ENCODE data around the gene ABLIM1. TPM values are rescaled to one million over a fixed set of nuclear protein-coding genes. Genes with fewer than 3 reads are reported as not detected.

The ABLIM1 gene
- total RNA-seq, 1 experiment from 2014 or later = 10.4 TPM

GRCh38 chr10:114545071-114545470, 113.0 kb downstream of the ABLIM1 start:
- no peaks in the 10 kb centered on the region; the same call in 1 of the 2 replicates for H3K36me3 ChIP-seq
- no peak overlapping the region for H3K27ac ChIP-seq
- H3K27me3 ChIP-seq (replicated peaks) = no peaks in the 10 kb centered on the region
- no peaks in the 10 kb centered on the region for H3K4me1 ChIP-seq (replicated peaks)
- no peak overlapping the region for H3K4me3 ChIP-seq
- no peaks in the 10 kb centered on the region for H3K9me3 ChIP-seq (replicated peaks)
- no peak for DNase-seq (ENCODE audit: low read depth in 1 of 2, low spot score in 2 of 2)

DNA sequence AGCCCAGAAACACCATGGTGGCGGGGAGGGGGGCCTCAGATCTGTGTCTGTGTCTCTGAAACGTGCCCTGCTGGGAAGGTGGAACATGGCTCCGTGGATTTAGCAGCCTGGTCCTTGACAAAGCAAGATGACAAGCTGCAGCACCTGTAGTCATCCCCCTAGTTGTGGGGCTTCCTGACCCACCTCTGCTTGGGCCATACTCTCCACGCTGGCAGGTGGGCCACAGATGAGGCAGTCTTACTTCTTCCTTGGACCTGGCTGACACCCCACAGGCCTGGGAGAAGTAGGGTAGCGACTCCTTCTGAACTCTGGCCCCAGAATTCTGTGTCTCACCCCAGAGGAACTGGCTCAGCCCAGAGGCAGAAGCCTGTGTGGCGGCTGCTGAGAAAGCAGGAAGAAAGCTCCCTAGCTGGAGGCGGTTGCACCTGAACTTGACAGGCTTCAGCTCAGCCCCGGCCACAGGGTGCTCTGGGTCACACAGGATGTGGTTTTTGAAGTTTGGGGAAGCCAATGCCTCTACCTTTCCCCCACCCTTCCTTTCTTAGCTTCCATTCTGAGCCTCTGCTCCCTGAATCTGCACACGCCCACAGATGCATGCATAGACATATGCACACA, 113.9 kb downstream of the ABLIM1 start:
- no peaks in the 10 kb centered on the region for H3K9me3 ChIP-seq (replicated peaks)
- no peak overlapping the region for H3K4me3 ChIP-seq
- no peaks in the 10 kb centered on the region; the same call in 1 of the 2 replicates for H3K36me3 ChIP-seq
- no peaks in the 10 kb centered on the region for H3K27me3 ChIP-seq (replicated peaks)
- no peak overlapping the region for H3K27ac ChIP-seq
- DNase-seq (ENCODE audit: low read depth in 1 of 2, low spot score in 2 of 2) = no peak
- H3K4me1 ChIP-seq (replicated peaks) = no peaks in the 10 kb centered on the region

DNA sequence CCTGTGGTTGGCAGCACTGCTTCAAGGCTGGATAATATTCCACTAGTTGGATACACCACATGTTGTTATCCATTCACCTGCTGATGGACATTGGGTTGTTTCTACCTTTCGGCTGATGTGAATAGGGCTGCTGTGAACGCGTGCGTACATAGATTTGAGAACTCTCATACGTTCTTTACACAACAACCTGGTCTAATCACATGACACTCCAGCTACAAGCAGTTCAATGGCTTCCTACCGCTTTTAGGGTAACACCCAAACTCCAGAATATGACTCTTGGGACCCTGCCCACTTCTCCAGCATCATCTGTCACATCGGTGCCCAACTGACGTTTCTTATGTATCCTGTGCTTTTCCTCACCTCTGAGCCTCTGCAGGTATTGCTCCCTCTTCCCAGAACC, 114.6 kb downstream of the ABLIM1 start:
- no peaks in the 10 kb centered on the region for H3K4me1 ChIP-seq (replicated peaks)
- no peak overlapping the region for H3K4me3 ChIP-seq
- H3K27me3 ChIP-seq (replicated peaks) = no peaks in the 10 kb centered on the region
- H3K9me3 ChIP-seq (replicated peaks) = no peaks in the 10 kb centered on the region
- no peak overlapping the region for H3K27ac ChIP-seq
- H3K36me3 ChIP-seq = no peaks in the 10 kb centered on the region; the same call in 1 of the 2 replicates
- no peak for DNase-seq (ENCODE audit: low read depth in 1 of 2, low spot score in 2 of 2)

- H3K27ac ChIP-seq = no peak overlapping the region
- no peaks in the 10 kb centered on the region; the same call in 1 of the 2 replicates for H3K36me3 ChIP-seq
- H3K4me3 ChIP-seq = no peak overlapping the region
- DNase-seq (ENCODE audit: low read depth in 1 of 2, low spot score in 2 of 2) = no peak
- no peaks in the 10 kb centered on the region for H3K27me3 ChIP-seq (replicated peaks)
- no peaks in the 10 kb centered on the region for H3K9me3 ChIP-seq (replicated peaks)
- no peaks in the 10 kb centered on the region for H3K4me1 ChIP-seq (replicated peaks)
Observed at GRCh38 chr10:114542373-114542772, 115.7 kb downstream of the ABLIM1 start.

DNA sequence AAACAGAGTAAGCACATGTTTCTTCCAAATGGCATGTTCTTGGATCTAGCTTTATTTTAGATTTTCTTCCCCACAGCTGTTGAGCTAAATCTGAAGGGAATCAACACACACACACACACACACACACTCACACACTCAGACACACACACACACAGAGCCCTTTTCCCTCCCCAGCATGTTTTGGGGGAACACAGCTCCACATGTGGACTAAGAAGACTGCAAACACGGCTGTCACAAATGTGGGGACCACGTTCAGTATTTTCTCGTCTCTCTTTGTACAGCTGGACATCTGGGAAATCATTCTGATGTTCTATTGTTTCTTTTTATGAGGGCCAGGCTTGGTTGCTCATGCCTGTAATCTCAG, 116.3 kb downstream of the ABLIM1 start:
- DNase-seq (ENCODE audit: low read depth in 1 of 2, low spot score in 2 of 2) = no peak

GRCh38 chr10:114541081-114541796, 116.8 kb downstream of the ABLIM1 start:
- Histone ChIP-seq H3K9me3 (replicated peaks) (no peaks in the 10 kb centered on the region; the same call in 1 of the 2 replicates), H3K4me1 (replicated peaks) (no peaks in the 10 kb centered on the region), H3K4me3 (no peak overlapping the region), H3K27me3 (replicated peaks) (no peaks in the 10 kb centered on the region), H3K27ac (no peak overlapping the region), H3K36me3 (no peaks in the 10 kb centered on the region; the same call in 1 of the 2 replicates)
- DNase-seq (ENCODE audit: low read depth in 1 of 2, low spot score in 2 of 2) = no peak

More for the DNA sequence above, 116.3 kb downstream of the ABLIM1 start:
- H3K36me3 ChIP-seq = no peaks in the 10 kb centered on the region; the same call in 1 of the 2 replicates
- H3K9me3 ChIP-seq (replicated peaks) = no peaks in the 10 kb centered on the region
- H3K4me1 ChIP-seq (replicated peaks) = no peaks in the 10 kb centered on the region
- H3K27me3 ChIP-seq (replicated peaks) = no peaks in the 10 kb centered on the region
- H3K4me3 ChIP-seq = no peak overlapping the region
- no peak overlapping the region for H3K27ac ChIP-seq

- H3K27me3 ChIP-seq (replicated peaks) = no peaks in the 10 kb centered on the region
- no peaks in the 10 kb centered on the region; the same call in 1 of the 2 replicates for H3K36me3 ChIP-seq
- no peak overlapping the region for H3K4me3 ChIP-seq
Observed at GRCh38 chr10:114540236-114540635, 117.8 kb downstream of the ABLIM1 start.

GRCh38 chr10:114539623-114540022, 118.5 kb downstream of the ABLIM1 start:
- Histone ChIP-seq H3K27me3 (replicated peaks) (no peaks in the 10 kb centered on the region), H3K9me3 (replicated peaks) (no peaks in the 10 kb centered on the region; the same call in 1 of the 2 replicates), H3K27ac (no peak overlapping the region), H3K36me3 (no peaks in the 10 kb centered on the region; the same call in 1 of the 2 replicates), H3K4me3 (no peak overlapping the region), H3K4me1 (replicated peaks) (no peaks in the 10 kb centered on the region)
- no peak for DNase-seq (ENCODE audit: low read depth in 1 of 2, low spot score in 2 of 2)

More at GRCh38 chr10:114540236-114540635, 117.8 kb downstream of the ABLIM1 start:
- Histone ChIP-seq H3K4me1 (replicated peaks) (no peaks in the 10 kb centered on the region), H3K27ac (no peak overlapping the region), H3K9me3 (replicated peaks) (no peaks in the 10 kb centered on the region; the same call in 1 of the 2 replicates)
- DNase-seq (ENCODE audit: low read depth in 1 of 2, low spot score in 2 of 2) = no peak

DNA sequence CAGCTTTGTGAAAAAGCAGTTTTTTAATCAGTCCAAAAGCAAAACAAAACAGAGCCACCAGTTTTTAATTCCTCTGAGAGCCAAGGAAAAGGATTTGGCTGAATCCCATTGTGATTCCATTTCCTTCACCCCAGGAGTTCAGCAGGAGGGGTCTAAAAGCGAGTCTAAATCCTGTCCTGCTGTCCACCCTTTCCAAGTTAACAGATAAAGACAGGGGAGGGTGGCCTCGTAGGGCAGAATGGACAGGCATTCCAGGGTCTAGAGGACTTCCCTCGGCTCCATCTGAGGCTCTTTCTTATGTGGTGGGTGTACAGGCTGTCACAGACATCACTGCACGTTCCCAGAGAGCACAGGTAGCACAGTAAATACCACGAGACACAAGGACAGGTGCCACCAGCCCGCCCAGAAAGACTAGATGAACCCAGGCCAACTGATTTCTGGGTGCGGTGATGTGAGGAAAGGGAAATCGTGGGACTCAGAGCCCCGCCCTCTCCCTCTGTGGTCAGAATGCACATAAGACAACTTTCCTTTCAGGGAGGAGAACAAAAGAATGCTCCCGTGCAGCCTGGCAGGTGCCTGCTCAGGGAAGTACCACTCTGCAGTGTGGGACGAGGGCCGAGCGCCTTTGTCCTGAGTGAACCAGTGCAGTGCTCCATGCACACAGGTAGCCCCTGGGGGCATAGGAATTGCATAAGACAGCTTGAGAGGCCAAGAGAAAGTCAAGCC, 119.7 kb downstream of the ABLIM1 start:
- DNase-seq (ENCODE audit: low read depth in 1 of 2, low spot score in 2 of 2) = no peak
- no peak overlapping the region for H3K27ac ChIP-seq
- no peaks in the 10 kb centered on the region; the same call in 1 of the 2 replicates for H3K9me3 ChIP-seq (replicated peaks)
- no peak overlapping the region for H3K4me3 ChIP-seq
- no peaks in the 10 kb centered on the region for H3K4me1 ChIP-seq (replicated peaks)
- no peaks in the 10 kb centered on the region; the same call in 1 of the 2 replicates for H3K36me3 ChIP-seq
- H3K27me3 ChIP-seq (replicated peaks) = no peaks in the 10 kb centered on the region

- Histone ChIP-seq H3K36me3 (no peaks in the 10 kb centered on the region), H3K27me3 (replicated peaks) (no peaks in the 10 kb centered on the region), H3K9me3 (replicated peaks) (no peaks in the 10 kb centered on the region; the same call in 1 of the 2 replicates), H3K4me3 (no peak overlapping the region), H3K27ac (no peak overlapping the region), H3K4me1 (replicated peaks) (no peaks in the 10 kb centered on the region)
- DNase-seq (ENCODE audit: low read depth in 1 of 2, low spot score in 2 of 2) = no peak
Observed at GRCh38 chr10:114537736-114538135, 120.3 kb downstream of the ABLIM1 start.

DNA sequence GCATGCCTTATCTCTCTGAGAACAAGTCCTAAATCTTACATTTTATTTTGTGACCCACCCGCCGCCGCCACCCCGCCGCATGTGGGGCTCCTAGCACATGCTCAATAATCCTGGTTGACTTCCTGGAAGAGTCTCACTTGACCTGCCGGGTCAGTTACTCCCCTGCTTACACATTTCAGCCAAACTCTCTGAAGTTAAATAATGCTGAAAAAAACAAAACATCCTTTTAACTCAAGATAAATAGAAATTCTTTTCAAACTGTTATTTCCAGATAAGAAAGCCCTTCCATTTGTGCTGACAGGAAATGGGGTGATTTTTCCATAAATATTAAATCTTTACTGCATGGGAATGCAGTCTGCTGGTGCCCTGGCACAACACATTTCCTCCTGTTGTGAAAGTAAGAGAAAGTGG, 123.5 kb downstream of the ABLIM1 start:
- no peaks in the 10 kb centered on the region for H3K36me3 ChIP-seq
- H3K9me3 ChIP-seq (replicated peaks) = no peaks in the 10 kb centered on the region; the same call in 1 of the 2 replicates
- H3K4me1 ChIP-seq (replicated peaks) = no peaks in the 10 kb centered on the region

GRCh38 chr10:114532226-114532625, 125.8 kb downstream of the ABLIM1 start:
- Histone ChIP-seq H3K4me3 (no peak overlapping the region), H3K27me3 (replicated peaks) (no peaks in the 10 kb centered on the region), H3K27ac (no peak overlapping the region), H3K36me3 (no peaks in the 10 kb centered on the region), H3K9me3 (replicated peaks) (no peaks in the 10 kb centered on the region; the same call in 1 of the 2 replicates), H3K4me1 (replicated peaks) (peaks cover under 1% of the 10 kb centered on the region)
- DNase-seq (ENCODE audit: low read depth in 1 of 2, low spot score in 2 of 2) = no peak

More for the DNA sequence above, 123.5 kb downstream of the ABLIM1 start:
- Histone ChIP-seq H3K27ac (no peak overlapping the region), H3K27me3 (replicated peaks) (no peaks in the 10 kb centered on the region), H3K4me3 (no peak overlapping the region)
- no peak for DNase-seq (ENCODE audit: low read depth in 1 of 2, low spot score in 2 of 2)

DNA sequence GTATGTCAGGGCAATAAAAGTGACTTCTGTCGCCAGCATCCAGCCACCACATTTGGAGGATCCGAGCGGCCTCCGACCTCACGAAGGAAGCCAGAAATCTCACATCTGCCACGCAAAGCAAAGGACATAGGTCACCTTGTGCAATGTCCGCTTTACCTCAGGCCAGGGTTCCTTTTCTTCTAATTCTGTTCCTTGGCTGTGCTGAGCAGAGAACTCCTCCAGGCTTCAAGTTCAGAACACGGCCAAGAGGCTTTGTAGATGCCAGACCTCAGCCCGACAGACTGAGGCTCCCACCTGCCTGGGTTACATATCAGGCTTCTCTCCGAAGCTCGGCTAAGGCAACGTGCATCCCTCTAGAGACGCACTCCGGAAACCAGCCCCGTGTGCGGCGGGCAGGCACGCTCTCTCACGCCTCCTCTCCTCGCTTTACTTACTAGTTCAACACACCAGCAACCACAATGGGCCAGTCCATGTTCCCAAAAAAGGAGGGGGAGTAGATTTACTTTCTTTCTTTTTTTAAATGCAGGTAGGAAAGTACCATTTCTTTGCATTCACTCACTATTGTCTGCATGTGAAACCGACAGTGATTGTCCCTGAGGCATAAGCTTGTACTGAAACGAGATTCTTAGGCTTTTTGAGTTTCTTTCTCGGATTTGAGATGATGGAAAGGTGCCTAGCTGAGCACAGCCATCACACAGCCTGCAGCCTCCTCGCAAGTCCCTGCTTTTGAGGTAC, 131.4 kb downstream of the ABLIM1 start:
- H3K4me3 ChIP-seq = no peak overlapping the region
- H3K4me1 ChIP-seq (replicated peaks) = peaks cover 35% of the 10 kb centered on the region
- DNase-seq (ENCODE audit: low read depth in 1 of 2, low spot score in 2 of 2) = peak; percentile 56 to 61
- no peaks in the 10 kb centered on the region for H3K9me3 ChIP-seq (replicated peaks)
- H3K27me3 ChIP-seq (replicated peaks) = no peaks in the 10 kb centered on the region
- H3K36me3 ChIP-seq = no peaks in the 10 kb centered on the region
- H3K27ac ChIP-seq = no peak overlapping the region
